HEK293 (cell line): Measurements from ENCODE around the gene EDAR.

Source experiments
- ATF2 ChIP-seq: fragments of 450-650 bp; formaldehyde crosslinking; IDR thresholded peaks from 2 replicates; pipeline ENCODE4 v1.5.1; 2016; ENCODE audit warnings: missing biosample characterization, missing genetic modification characterization, low read depth
- BCL11A ChIP-seq: fragments of 450-650 bp; formaldehyde crosslinking; IDR thresholded peaks from 2 replicates; pipeline ENCODE4 v1.5.1; 2016; ENCODE audit warnings: low read depth, missing biosample characterization, missing genetic modification characterization
- CTCF ChIP-seq: fragments of 450-650 bp; formaldehyde crosslinking; IDR thresholded peaks from 2 replicates; pipeline ENCODE4 v1.5.1; 2016; ENCODE audit warnings: missing biosample characterization, missing genetic modification characterization
- ZFP37 ChIP-seq: fragments of 450-650 bp; formaldehyde crosslinking; IDR thresholded peaks from 2 replicates; pipeline ENCODE4 v1.5.1; 2016; ENCODE audit warnings: missing biosample characterization, missing genetic modification characterization
- ZNF18 ChIP-seq: fragments of 450-650 bp; formaldehyde crosslinking; IDR thresholded peaks from 2 replicates; pipeline ENCODE4 v1.5.1; 2016; ENCODE audit warnings: missing biosample characterization, missing genetic modification characterization
- ZNF274 ChIP-seq, 2 experiments: fragments of 200-500 bp in 1 of 2; fragments of 450-650 bp in 1 of 2; sonication (Bioruptor generic) in 1 of 2; formaldehyde crosslinking in 1 of 2; IDR thresholded peaks; 2 replicates each; pipeline versions ENCODE4 v1.5.1 to v1.6.1; 2014 to 2016; ENCODE audit warnings: borderline replicate concordance in 1 of 2, inconsistent platforms in 1 of 2, low read length in 1 of 2, missing biosample characterization in 1 of 2, missing genetic modification characterization in 1 of 2
- ZNF362 ChIP-seq: fragments of 450-650 bp; formaldehyde crosslinking; IDR thresholded peaks from 2 replicates; pipeline ENCODE4 v1.5.1; 2016; ENCODE audit warnings: missing biosample characterization, missing genetic modification characterization
- ZNF560 ChIP-seq: fragments of 450-650 bp; formaldehyde crosslinking; IDR thresholded peaks from 2 replicates; pipeline ENCODE4 v1.5.1; 2017; ENCODE audit warnings: missing biosample characterization, missing genetic modification characterization, borderline replicate concordance

GRCh38 chr2:109021895-109022300 is 32.9 kb upstream of the EDAR start:
- TF ChIP-seq ZNF18: no peak
- no peak for TF ChIP-seq ZFP37 (tag by site-specific recombination)
- no peak for TF ChIP-seq CTCF (tag by site-specific recombination)
- no peak for TF ChIP-seq ZNF560 (tag by site-specific recombination)
- no peak for TF ChIP-seq ZNF274 (IDR thresholded peaks at IDR 0.05; ENCODE audit: low read length)
- TF ChIP-seq ZNF274 (tag by site-specific recombination; IDR thresholded peaks at IDR 0.05; ENCODE audit: borderline replicate concordance): no peak
- no peak for TF ChIP-seq ATF2 (tag by site-specific recombination)
- TF ChIP-seq ZNF362 (tag by site-specific recombination): no peak
- no peak for TF ChIP-seq BCL11A (tag by site-specific recombination)
